SK-N-MC (cell line): Measurements from ENCODE around the gene LTB4R.

Experiments used
- EZH2 ChIP-seq: fragments of 200-600 bp; sonication (generic); IDR thresholded peaks from one replicate; pipeline ENCODE4 v1.6.1; 2017; ENCODE audit warnings: antibody characterized with exemption
- FOXP2 ChIP-seq: optimal IDR thresholded peaks from 2 replicates; pipeline ENCODE3; 2011; ENCODE audit warnings: mild to moderate bottlenecking, moderate library complexity; ENCODE audit not compliant: insufficient read depth; ENCODE audit errors: extremely low read length, control extremely low read depth
- POLR2AphosphoS5 ChIP-seq: IDR thresholded peaks from 2 replicates; pipeline ENCODE4 v1.6.1; 2012; ENCODE audit warnings: mild to moderate bottlenecking, low read depth, low read length, borderline replicate concordance

DNA sequence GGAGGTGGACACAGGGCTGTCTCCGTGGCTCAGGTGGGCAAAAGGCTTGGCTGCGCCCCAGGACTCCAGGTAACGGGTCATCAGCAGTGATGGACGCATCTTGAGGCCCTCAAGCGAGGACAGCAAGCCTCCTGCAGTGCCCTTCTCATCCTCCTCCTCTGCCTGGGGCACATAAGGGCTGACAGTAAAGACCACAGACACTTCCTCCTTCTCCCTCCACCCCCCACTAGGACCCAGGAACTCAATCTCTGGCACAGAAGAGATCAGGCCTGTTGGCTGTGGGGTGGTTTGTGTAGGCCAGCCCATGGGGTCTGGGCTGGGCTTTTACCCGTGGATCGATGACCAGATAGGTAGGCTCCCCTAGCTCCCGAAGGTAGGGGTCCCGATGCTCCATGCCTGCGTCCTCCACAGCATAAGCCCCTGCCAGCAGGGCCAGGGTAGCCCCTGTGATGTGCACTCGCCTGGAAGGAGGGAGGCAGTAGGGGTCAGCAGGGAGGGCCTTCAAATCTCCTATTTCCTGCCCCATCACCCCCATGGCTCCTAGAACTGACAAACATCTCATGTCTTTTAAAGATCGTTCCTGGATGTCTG, 17.9 kb downstream of the LTB4R start:
- TF ChIP-seq EZH2 = no peak
- no peak for TF ChIP-seq POLR2AphosphoS5
- TF ChIP-seq FOXP2 = no peak
